Esophagus muscularis mucosa (tissue), 3 donors: ENCODE measurements around the gene ARL13B.

Experiments
- CTCF ChIP-seq, 3 experiments: fragments of 200-600 bp in 2 of 3; fragments of 450-650 bp in 1 of 3; sonication (generic) in 2 of 3; IDR thresholded peaks; one replicate each; pipeline ENCODE4 v1.5.1; 2017 to 2019; ENCODE audit warnings: antibody characterized with exemption in 3 of 3, mild to moderate bottlenecking in 2 of 3, moderate library complexity in 1 of 3
- EP300 ChIP-seq: sonication (generic); formaldehyde crosslinking; IDR thresholded peaks from one replicate; pipeline ENCODE4 v1.6.1; 2017; ENCODE audit warnings: antibody characterized with exemption

DNA sequence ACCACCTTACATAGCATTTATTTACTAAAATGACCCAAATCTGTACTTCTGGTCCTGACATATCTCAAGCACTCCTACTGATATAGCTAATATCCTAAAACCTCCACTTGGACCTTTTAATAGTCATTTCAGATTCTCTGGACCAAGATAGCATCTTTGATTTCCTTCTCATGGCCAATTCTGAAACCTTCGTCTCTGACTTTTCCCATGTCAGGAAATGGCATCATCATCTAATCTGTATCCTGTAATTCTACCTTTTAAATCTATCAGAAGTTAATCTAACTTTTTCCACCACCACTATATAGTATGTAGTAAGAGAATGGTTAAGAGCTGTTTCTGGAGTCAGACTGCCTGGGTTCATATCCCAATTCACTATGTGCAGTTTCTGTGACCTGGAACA, 32.2 kb downstream of the ARL13B start:
- TF ChIP-seq CTCF (IDR thresholded peaks at IDR 0.05) (no peak), EP300 (no peak)
